GM13976 (cell line): ENCODE results near the gene TRAF3.

Experiments
- DNase-seq: peaks from one replicate; pipeline ENCODE4 v3.0.0; 2012; ENCODE audit warnings: low spot score
- CTCF ChIP-seq: IDR thresholded peaks from 2 replicates; pipeline ENCODE4 v1.5.1; 2012; ENCODE audit warnings: borderline replicate concordance, mild to moderate bottlenecking; ENCODE audit not compliant: insufficient read depth; ENCODE audit errors: extremely low read depth, missing control alignments, control extremely low read depth
- in situ Hi-C: fragments of 300-500 bp; cut with MboI; formaldehyde crosslinking; loops from one replicate; pipeline ENCODE4 v1.12.0; 2022; ENCODE audit warnings: low sequenced_read_pairs, mixed read lengths, inconsistent platforms; ENCODE audit not compliant: unreplicated experiment

Gene TRAF3

DNA sequence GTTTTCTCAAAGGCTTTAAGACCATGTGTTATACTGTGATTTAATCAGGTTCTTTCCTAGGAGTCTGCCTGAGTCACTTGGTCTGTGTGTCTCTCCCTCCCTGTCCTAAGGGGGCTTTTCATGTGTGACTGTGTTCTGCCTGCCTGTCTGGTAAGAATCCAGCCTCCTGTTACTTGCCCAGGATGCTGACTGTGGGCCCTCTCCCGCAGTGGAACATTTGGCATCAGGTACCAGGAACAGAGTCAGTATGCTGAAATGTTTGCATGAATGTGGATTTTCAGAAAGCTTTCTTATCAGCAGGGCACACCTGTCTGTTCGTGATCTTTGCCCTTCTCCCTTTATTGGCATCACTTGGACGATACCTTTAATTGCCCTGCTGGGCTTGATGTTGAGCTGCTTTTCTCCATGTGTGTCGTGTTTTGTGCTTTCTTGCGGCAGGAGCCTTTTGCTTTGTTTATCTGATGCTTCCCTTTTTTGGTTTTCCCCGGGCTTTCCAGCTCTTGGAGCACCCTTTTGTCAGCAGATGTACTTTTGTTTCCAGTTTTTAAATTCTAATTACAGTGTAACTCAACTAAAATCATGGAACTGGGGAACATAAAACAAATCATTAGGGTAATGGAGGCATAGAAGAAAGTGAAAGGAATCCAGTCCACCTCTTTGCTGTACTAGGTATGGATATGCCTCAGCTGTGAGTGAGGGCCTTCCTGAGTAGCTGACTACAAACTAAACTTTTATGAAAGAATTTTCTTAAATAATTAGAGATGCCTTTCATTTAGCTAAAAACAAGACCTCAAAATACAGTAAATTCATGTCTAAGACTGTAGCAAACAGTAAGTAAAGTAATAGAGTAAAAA, 72.5 kb downstream of the TRAF3 start:
- no peak for TF ChIP-seq CTCF
- no peak for DNase-seq
- in situ Hi-C loops: no loop called here

DNA sequence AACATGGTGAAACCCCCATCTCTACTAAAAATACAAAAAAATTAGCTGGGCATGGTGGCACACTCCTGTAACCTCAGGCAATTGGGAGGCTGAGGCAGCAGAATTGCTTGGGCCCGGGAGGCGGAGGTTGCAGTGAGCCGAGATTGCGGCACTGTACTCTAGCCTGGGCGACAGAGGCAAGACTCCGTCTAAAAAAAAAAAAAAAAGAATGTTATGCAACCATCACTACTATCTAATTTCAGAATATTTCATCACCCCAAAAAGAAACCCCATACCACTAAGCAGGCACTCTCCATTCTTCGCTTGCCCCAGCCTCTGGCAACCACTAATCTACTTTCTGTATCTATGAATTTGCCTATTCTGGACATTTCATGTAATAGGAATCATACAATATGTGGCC, 76.4 kb downstream of the TRAF3 start:
- TF ChIP-seq CTCF: no peak
- DNase-seq: no peak
- in situ Hi-C loops: no loop called here

GRCh38 chr14:102854091-102854703, 76.9 kb downstream of the TRAF3 start:
- in situ Hi-C loops: no loop called here
- no peak for DNase-seq
- no peak for TF ChIP-seq CTCF

GRCh38 chr14:102856179-102856578, 78.9 kb downstream of the TRAF3 start:
- TF ChIP-seq CTCF: no peak
- no peak for DNase-seq
- in situ Hi-C loops: no loop called here

- DNase-seq: no peak
- in situ Hi-C loops: no loop called here
- no peak for TF ChIP-seq CTCF
Measured at GRCh38 chr14:102857444-102857843, 80.2 kb downstream of the TRAF3 start.

DNA sequence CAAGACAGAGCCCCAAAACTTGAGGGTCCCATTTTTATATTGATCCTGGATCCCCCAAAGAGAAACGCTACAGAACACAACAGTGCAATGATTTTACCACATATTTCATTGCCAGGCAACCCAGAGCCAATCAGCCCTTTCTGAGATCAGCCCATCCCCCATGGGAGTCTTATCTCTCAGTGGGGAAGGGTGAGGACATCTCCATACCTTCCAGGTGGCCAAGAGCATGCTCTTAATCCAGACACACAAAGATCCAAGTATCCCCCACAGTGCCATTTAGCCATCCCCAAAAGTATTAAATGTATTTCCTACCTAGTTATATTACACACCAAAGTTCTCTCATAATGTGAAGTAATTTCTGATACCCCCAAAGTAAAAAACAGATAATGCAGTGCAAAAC, 82.7 kb downstream of the TRAF3 start:
- no peak for TF ChIP-seq CTCF
- in situ Hi-C loops: no loop called here
- DNase-seq: no peak
